HEK293 (cell line): ENCODE results near the gene SLC29A1.
"Not testable (repeated sequence)": the region's sequence is repeated elsewhere in the genome, so short reads cannot be mapped to it uniquely, and the experiment has no call there.

Experiments
- CTCF ChIA-PET: fragments of 350-600 bp; formaldehyde crosslinking; extraction: SDS; loops from one replicate; lab custom pipeline; 2021; ENCODE audit warnings: antibody characterized with exemption; lab: Yijun Ruan, JAX
- POLR2A ChIA-PET: fragments of 300-600 bp; formaldehyde crosslinking; extraction: SDS; loops from one replicate; lab custom pipeline; 2020; ENCODE audit warnings: antibody characterized with exemption, inconsistent platforms; lab: Yijun Ruan, JAX
- H3K27ac ChIP-seq: fragments of 200-500 bp; sonication (Bioruptor generic); 2 replicates; pipeline ENCODE4 v1.5.1; 2014; ENCODE audit warnings: low read depth, low read length, control low read depth, inconsistent platforms; ENCODE audit errors: extremely low read depth
- H3K36me3 ChIP-seq, 2 experiments: fragments of 200-500 bp in 1 of 2; sonication (Bioruptor generic) in 1 of 2; 1 replicate in 1 of 2; 2 replicates in 1 of 2; pipeline ENCODE4 v1.5.1; 2014 to 2017; ENCODE audit warnings: inconsistent platforms in 2 of 2, low read length in 2 of 2; ENCODE audit not compliant: control insufficient read depth in 2 of 2, insufficient read depth in 1 of 2
- H3K4me1 ChIP-seq: fragments of 200-500 bp; sonication (Bioruptor generic); 2 replicates; pipeline ENCODE4 v1.5.1; 2014; ENCODE audit warnings: mild to moderate bottlenecking, low read length, inconsistent platforms; ENCODE audit not compliant: control insufficient read depth, insufficient read depth
- H3K4me3 ChIP-seq: 2 replicates; pipeline ENCODE4 v1.5.1; 2011; ENCODE audit warnings: low read depth, mild to moderate bottlenecking, control low read depth, low read length, moderate library complexity
- H3K9me3 ChIP-seq: fragments of 200-500 bp; sonication (Bioruptor generic); 2 replicates; pipeline ENCODE4 v1.5.1; 2014; ENCODE audit warnings: low read depth, low read length, inconsistent platforms; ENCODE audit not compliant: control insufficient read depth, insufficient read depth
- EGR2 ChIP-seq: fragments of 450-650 bp; formaldehyde crosslinking; IDR thresholded peaks from 2 replicates; pipeline ENCODE4 v1.5.1; 2016; ENCODE audit warnings: low read depth, missing biosample characterization, missing genetic modification characterization
- ZFHX2 ChIP-seq: fragments of 450-650 bp; formaldehyde crosslinking; conservative IDR thresholded peaks from 2 replicates; pipeline ENCODE4 v1.5.1; 2016; ENCODE audit warnings: missing biosample characterization, missing genetic modification characterization
- ZFP41 ChIP-seq: fragments of 450-650 bp; formaldehyde crosslinking; IDR thresholded peaks from 2 replicates; pipeline ENCODE4 v1.5.1; 2016; ENCODE audit warnings: missing biosample characterization, missing genetic modification characterization, borderline replicate concordance
- ZNF184 ChIP-seq: fragments of 450-650 bp; IDR thresholded peaks from 2 replicates; pipeline ENCODE4 v1.5.1; 2018; ENCODE audit warnings: missing biosample characterization, mild to moderate bottlenecking, missing genetic modification characterization
- ZNF274 ChIP-seq, 2 experiments: fragments of 200-500 bp in 1 of 2; fragments of 450-650 bp in 1 of 2; sonication (Bioruptor generic) in 1 of 2; formaldehyde crosslinking in 1 of 2; IDR thresholded peaks; 2 replicates each; pipeline versions ENCODE4 v1.5.1 to v1.6.1; 2014 to 2016; ENCODE audit warnings: borderline replicate concordance in 1 of 2, inconsistent platforms in 1 of 2, low read length in 1 of 2, missing biosample characterization in 1 of 2, missing genetic modification characterization in 1 of 2
- ZNF354C ChIP-seq: fragments of 450-650 bp; formaldehyde crosslinking; IDR thresholded peaks from 2 replicates; pipeline ENCODE4 v1.5.1; 2016; ENCODE audit warnings: missing biosample characterization, missing genetic modification characterization, low read depth, borderline replicate concordance
- ZNF529 ChIP-seq: fragments of 450-650 bp; formaldehyde crosslinking; IDR thresholded peaks from 2 replicates; pipeline ENCODE4 v1.5.1; 2017; ENCODE audit warnings: missing genetic modification characterization, missing biosample characterization; ENCODE audit not compliant: insufficient replicate concordance
- ZNF610 ChIP-seq: fragments of 450-650 bp; formaldehyde crosslinking; IDR thresholded peaks from 2 replicates; pipeline ENCODE4 v1.5.1; 2016; ENCODE audit warnings: missing biosample characterization, missing genetic modification characterization, borderline replicate concordance
- ZNF670 ChIP-seq: fragments of 450-650 bp; formaldehyde crosslinking; IDR thresholded peaks from 2 replicates; pipeline ENCODE4 v1.5.1; 2016; ENCODE audit warnings: missing biosample characterization, missing genetic modification characterization, low read depth
- TF ChIP-seq, protein P1 (sequence below): fragments of 450-650 bp; formaldehyde crosslinking; IDR thresholded peaks from 2 replicates; pipeline ENCODE4 v1.5.1; 2016; ENCODE audit warnings: missing biosample characterization, missing genetic modification characterization
- TF ChIP-seq, protein P2 (sequence below): fragments of 450-650 bp; formaldehyde crosslinking; IDR thresholded peaks from 2 replicates; pipeline ENCODE4 v1.5.1; 2016; ENCODE audit warnings: missing biosample characterization, missing genetic modification characterization
- TF ChIP-seq, protein P3 (sequence below): fragments of 450-650 bp; formaldehyde crosslinking; IDR thresholded peaks from 2 replicates; pipeline ENCODE4 v1.5.1; 2017; ENCODE audit warnings: missing biosample characterization, missing genetic modification characterization

SLC29A1 gene

DNA sequence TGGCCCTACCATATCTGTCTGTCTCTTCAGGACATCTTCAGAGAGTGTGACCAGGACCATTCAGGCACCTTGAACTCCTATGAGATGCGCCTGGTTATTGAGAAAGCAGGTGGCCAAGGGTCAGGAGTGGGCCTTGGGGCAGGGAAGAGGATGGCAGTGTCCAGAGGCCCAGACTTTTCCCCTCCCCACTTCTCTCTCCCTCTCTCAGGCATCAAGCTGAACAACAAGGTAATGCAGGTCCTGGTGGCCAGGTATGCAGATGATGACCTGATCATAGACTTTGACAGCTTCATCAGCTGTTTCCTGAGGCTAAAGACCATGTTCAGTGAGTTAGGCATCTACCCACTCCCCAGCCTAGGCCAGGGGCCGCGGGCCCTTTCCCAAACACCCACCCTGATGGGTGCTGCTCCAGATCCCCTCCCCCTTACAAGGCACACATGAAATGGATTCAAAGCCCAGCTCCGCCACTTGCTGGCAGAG, 40.4 kb upstream of the SLC29A1 start:
- H3K4me1 ChIP-seq = no peaks in the 10 kb centered on the region
- no peaks in the 10 kb centered on the region for H3K9me3 ChIP-seq
- ChIA-PET CTCF (interaction anchor here (0.6 to 2.4 kb wide), 3 partner anchors 10 to 55 kb away, joined by 3 to 14 read pairs (median 3); no protein-coding TSS in a partner anchor), POLR2A (no interaction called here)
- H3K4me3 ChIP-seq = no peak overlapping the region
- TF ChIP-seq, protein P1, sequence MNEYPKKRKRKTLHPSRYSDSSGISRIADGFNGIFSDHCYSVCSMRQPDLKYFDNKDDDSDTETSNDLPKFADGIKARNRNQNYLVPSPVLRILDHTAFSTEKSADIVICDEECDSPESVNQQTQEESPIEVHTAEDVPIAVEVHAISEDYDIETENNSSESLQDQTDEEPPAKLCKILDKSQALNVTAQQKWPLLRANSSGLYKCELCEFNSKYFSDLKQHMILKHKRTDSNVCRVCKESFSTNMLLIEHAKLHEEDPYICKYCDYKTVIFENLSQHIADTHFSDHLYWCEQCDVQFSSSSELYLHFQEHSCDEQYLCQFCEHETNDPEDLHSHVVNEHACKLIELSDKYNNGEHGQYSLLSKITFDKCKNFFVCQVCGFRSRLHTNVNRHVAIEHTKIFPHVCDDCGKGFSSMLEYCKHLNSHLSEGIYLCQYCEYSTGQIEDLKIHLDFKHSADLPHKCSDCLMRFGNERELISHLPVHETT (tag by site-specific recombination) = no peak
- no peak for TF ChIP-seq ZNF610 (tag by site-specific recombination)
- TF ChIP-seq ZNF670 (tag by site-specific recombination) = no peak
- no peak for TF ChIP-seq ZNF184 (tag by site-specific recombination)
- TF ChIP-seq, protein P2, sequence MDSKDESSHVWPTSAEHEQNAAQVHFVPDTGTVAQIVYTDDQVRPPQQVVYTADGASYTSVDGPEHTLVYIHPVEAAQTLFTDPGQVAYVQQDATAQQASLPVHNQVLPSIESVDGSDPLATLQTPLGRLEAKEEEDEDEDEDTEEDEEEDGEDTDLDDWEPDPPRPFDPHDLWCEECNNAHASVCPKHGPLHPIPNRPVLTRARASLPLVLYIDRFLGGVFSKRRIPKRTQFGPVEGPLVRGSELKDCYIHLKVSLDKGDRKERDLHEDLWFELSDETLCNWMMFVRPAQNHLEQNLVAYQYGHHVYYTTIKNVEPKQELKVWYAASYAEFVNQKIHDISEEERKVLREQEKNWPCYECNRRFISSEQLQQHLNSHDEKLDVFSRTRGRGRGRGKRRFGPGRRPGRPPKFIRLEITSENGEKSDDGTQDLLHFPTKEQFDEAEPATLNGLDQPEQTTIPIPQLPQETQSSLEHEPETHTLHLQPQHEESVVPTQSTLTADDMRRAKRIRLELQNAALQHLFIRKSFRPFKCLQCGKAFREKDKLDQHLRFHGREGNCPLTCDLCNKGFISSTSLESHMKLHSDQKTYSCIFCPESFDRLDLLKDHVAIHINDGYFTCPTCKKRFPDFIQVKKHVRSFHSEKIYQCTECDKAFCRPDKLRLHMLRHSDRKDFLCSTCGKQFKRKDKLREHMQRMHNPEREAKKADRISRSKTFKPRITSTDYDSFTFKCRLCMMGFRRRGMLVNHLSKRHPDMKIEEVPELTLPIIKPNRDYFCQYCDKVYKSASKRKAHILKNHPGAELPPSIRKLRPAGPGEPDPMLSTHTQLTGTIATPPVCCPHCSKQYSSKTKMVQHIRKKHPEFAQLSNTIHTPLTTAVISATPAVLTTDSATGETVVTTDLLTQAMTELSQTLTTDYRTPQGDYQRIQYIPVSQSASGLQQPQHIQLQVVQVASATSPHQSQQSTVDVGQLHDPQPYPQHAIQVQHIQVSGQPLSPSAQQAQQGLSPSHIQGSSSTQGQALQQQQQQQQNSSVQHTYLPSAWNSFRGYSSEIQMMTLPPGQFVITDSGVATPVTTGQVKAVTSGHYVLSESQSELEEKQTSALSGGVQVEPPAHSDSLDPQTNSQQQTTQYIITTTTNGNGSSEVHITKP = no peak
- no peak overlapping the region for H3K27ac ChIP-seq
- no peaks in the 10 kb centered on the region for H3K36me3 ChIP-seq

DNA sequence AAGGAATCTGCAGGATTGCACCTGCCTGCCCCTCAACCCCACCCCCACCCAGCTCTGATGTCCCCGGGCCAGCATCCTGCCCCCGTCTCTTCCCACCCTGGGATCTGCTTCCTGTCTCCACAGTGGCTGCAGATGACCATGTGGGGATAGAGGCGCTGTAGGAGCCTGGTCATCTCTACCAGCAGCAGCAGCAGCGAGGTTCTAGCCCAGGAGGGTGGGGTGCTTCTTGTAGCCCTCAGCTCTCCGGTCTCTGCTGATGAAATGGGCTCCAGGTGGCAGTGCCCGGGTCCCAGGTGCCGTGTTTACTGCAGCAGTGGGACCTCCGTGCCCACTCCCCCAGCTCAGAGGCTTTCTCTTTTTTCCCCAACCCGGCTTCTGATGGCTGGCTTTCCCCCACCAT, 39.6 kb upstream of the SLC29A1 start:
- Histone ChIP-seq H3K4me1 (no peaks in the 10 kb centered on the region), H3K4me3 (no peak overlapping the region), H3K36me3 (no peaks in the 10 kb centered on the region), H3K9me3 (no peaks in the 10 kb centered on the region)
- POLR2A ChIA-PET = no interaction called here
- no peak for TF ChIP-seq ZNF529
- no peak for TF ChIP-seq ZNF354C (tag by site-specific recombination)
- TF ChIP-seq, all 188 proteins: peak for 0
- CTCF ChIA-PET = interaction anchor here (2.4 kb wide), 1 partner anchor 11 kb away, joined by 14 read pairs; no protein-coding TSS in a partner anchor
- H3K27ac ChIP-seq = no peak overlapping the region

DNA sequence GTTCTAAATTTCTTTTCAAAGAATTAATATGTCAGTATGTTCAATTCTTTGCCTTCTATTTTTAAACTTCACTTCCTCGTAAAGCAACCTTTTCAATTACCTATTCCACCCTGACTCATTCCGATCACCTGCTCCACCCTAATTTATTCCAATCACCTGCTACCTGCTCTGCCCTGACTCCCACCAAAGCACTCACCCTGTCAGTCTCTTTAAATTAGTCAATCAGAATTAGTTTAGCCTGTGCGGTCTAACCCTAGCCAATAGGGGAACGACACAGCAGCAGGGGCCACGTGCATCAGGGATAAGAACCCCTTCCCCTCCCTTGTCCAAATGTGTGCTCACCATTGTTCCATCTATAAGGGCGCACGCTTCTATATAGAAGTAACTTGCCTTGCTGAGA, 38.0 kb upstream of the SLC29A1 start:
- ChIA-PET CTCF (interaction anchor here (0.6 to 2.9 kb wide), 8 partner anchors 10 to 234 kb away, joined by 3 to 32 read pairs (median 5); partner anchors contain the start of gene AARS2), POLR2A (interaction anchor here (0.6 kb wide), 1 partner anchor 13 kb away, joined by 7 read pairs; no protein-coding TSS in a partner anchor)
- not testable (repeated sequence) for H3K4me3 ChIP-seq, H3K27ac ChIP-seq, H3K36me3 ChIP-seq, H3K9me3 ChIP-seq, H3K4me1 ChIP-seq

DNA sequence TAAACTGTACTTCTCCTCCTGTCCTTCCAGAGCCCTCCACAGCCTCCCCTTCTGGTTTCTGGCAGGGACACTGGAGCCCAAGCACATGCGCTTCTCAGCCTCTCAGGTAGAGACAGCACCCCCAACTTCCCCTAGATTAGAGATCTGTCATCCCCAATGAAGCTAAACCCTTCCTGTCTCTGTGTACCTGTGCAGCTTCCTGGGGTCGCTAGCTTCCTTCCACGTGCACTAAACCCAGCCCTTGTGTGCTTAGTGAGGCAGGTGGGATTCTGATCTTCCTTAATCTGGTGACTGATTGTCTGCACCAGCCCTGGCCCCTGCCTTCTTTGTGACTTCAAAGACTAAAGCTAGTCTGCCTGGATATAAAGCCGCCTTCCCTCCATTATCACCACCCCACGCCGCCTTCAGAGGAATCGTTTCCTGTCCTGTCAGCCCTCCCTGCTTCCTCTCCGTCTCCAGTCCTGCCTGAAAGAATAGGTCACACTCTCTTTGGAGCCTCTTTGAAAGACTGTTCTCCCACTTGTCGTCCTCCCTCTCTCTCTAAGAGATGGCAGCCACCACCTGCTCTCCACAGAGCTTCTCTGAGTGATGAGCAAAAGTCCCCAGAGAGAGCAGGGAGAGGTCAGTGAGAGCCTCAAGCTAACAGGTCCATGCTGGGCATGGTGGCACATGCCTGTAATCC, 37.3 kb upstream of the SLC29A1 start:
- Histone ChIP-seq H3K27ac (no peak overlapping the region), H3K36me3 (no peaks in the 10 kb centered on the region), H3K4me1 (no peaks in the 10 kb centered on the region), H3K4me3 (no peak overlapping the region), H3K9me3 (no peaks in the 10 kb centered on the region)
- ChIA-PET CTCF (interaction anchor here (0.6 to 2.9 kb wide), 9 partner anchors 10 to 268 kb away, joined by 3 to 32 read pairs (median 4); partner anchors contain the start of gene AARS2), POLR2A (interaction anchor here (1.6 kb wide), 1 partner anchor 61 kb away, joined by 5 read pairs; the partner anchor contains the start of gene HSP90AB1)
- TF ChIP-seq ZNF274 (IDR thresholded peaks at IDR 0.05; ENCODE audit: low read length) = no peak
- TF ChIP-seq ZNF274 (tag by site-specific recombination; IDR thresholded peaks at IDR 0.05; ENCODE audit: borderline replicate concordance) = no peak
- TF ChIP-seq ZFHX2 (tag by site-specific recombination) = peak; percentile 61
- TF ChIP-seq EGR2 (tag by site-specific recombination) = peak; percentile 77
- TF ChIP-seq, protein P3, sequence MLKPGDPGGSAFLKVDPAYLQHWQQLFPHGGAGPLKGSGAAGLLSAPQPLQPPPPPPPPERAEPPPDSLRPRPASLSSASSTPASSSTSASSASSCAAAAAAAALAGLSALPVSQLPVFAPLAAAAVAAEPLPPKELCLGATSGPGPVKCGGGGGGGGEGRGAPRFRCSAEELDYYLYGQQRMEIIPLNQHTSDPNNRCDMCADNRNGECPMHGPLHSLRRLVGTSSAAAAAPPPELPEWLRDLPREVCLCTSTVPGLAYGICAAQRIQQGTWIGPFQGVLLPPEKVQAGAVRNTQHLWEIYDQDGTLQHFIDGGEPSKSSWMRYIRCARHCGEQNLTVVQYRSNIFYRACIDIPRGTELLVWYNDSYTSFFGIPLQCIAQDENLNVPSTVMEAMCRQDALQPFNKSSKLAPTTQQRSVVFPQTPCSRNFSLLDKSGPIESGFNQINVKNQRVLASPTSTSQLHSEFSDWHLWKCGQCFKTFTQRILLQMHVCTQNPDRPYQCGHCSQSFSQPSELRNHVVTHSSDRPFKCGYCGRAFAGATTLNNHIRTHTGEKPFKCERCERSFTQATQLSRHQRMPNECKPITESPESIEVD (tag by site-specific recombination) = no peak
- TF ChIP-seq ZFP41 = no peak
